Testis (tissue), 2 donors: ENCODE results near the gene NIT1.

Experiments used
- CTCF ChIP-seq, 3 experiments: fragments of 450-650 bp in 2 of 3; fragments of 200-600 bp in 1 of 3; sonication (generic) in 1 of 3; IDR thresholded peaks; one replicate each; pipeline ENCODE4 v1.5.1; 2016 to 2019; ENCODE audit warnings: antibody characterized with exemption in 3 of 3, mild to moderate bottlenecking in 2 of 3, moderate library complexity in 1 of 3
- POLR2A ChIP-seq: fragments of 450-650 bp; IDR thresholded peaks from one replicate; pipeline ENCODE4 v1.6.1; 2017; ENCODE audit warnings: antibody characterized with exemption, mild to moderate bottlenecking, moderate library complexity

GRCh38 chr1:161079436-161080110, 38.3 kb upstream of the NIT1 start:
- TF ChIP-seq CTCF (IDR thresholded peaks at IDR 0.05) (no peak), POLR2A (no peak)
